CD8-positive, alpha-beta memory T cell (primary cell): Measurements from ENCODE around the gene DCLK3. TPM values are rescaled to one million over a fixed set of nuclear protein-coding genes. Genes with fewer than 3 reads are reported as not detected.

Experiments
- CTCF ChIA-PET: fragments of 350-600 bp; sonication (Branson Sonifier 250); formaldehyde crosslinking; loops from one replicate; lab custom pipeline; 2021; ENCODE audit warnings: antibody characterized with exemption; lab: Charles Lee
- POLR2A ChIA-PET: fragments of 350-600 bp; sonication (Branson Sonifier 250); formaldehyde crosslinking; loops from one replicate; lab custom pipeline; 2021; ENCODE audit warnings: antibody characterized with exemption; lab: Charles Lee
- DNase-seq, 5 donors: peaks; one replicate each; pipeline versions ENCODE4 v3.0.0 to v3.0.0-alpha.2; 2020 to 2022; ENCODE audit warnings: mixed read lengths in 1 of 5
- H3K27ac ChIP-seq: one replicate; pipeline ENCODE4 v1.7.0; 2013; ENCODE audit warnings: low read depth, mild to moderate bottlenecking, low read length, moderate library complexity
- H3K27me3 ChIP-seq: 2 replicates; pipeline ENCODE4 v1.7.0; 2013; ENCODE audit warnings: low read length, mild to moderate bottlenecking; ENCODE audit not compliant: insufficient read depth, poor library complexity, severe bottlenecking
- H3K36me3 ChIP-seq: 2 replicates; pipeline ENCODE4 v1.7.0; 2013; ENCODE audit warnings: mild to moderate bottlenecking, low read length, moderate library complexity; ENCODE audit not compliant: insufficient read depth
- H3K4me1 ChIP-seq: 2 replicates; pipeline ENCODE4 v1.7.0; 2013; ENCODE audit warnings: mild to moderate bottlenecking, low read length, moderate library complexity; ENCODE audit not compliant: insufficient read depth
- H3K4me3 ChIP-seq: 2 replicates; pipeline ENCODE4 v1.7.0; 2013; ENCODE audit warnings: mild to moderate bottlenecking, low read length
- H3K9me3 ChIP-seq: 2 replicates; pipeline ENCODE4 v1.7.0; 2013; ENCODE audit warnings: mild to moderate bottlenecking, low read length
- H3K27ac Mint-ChIP-seq, 8 donors: one replicate each; pipeline ENCODE4 v1.8.0; 2020 to 2021; ENCODE audit warnings: mixed read lengths in 8 of 8, mild to moderate bottlenecking in 6 of 8, inconsistent platforms in 3 of 8, moderate library complexity in 3 of 8
- H3K27me3 Mint-ChIP-seq, 2 donors: one replicate each; pipeline ENCODE4 v1.8.0; 2020 to 2021; ENCODE audit warnings: mixed read lengths in 2 of 2, mild to moderate bottlenecking in 1 of 2, moderate library complexity in 1 of 2
- H3K36me3 Mint-ChIP-seq, 3 donors: one replicate each; pipeline ENCODE4 v1.8.0; 2020 to 2021; ENCODE audit warnings: mixed read lengths in 3 of 3, inconsistent platforms in 1 of 3, mild to moderate bottlenecking in 1 of 3
- H3K4me1 Mint-ChIP-seq, 3 donors: one replicate each; pipeline ENCODE4 v1.8.0; 2020 to 2021; ENCODE audit warnings: mixed read lengths in 3 of 3, inconsistent platforms in 1 of 3, mild to moderate bottlenecking in 1 of 3
- H3K4me3 Mint-ChIP-seq, 7 donors: one replicate each; pipeline ENCODE4 v1.8.0; 2020 to 2021; ENCODE audit warnings: mixed read lengths in 7 of 7, mild to moderate bottlenecking in 6 of 7, moderate library complexity in 4 of 7, inconsistent platforms in 2 of 7
- H3K9me3 Mint-ChIP-seq, 5 donors: one replicate each; pipeline ENCODE4 v1.8.0; 2020 to 2022; ENCODE audit warnings: mixed read lengths in 5 of 5, mild to moderate bottlenecking in 3 of 5, moderate library complexity in 2 of 5, inconsistent platforms in 1 of 5
- polyA plus RNA-seq: library from polyadenylated mRNA; unstranded; fragments of 300-500 nt; fragmentation: Illumina TruSeq; gene quantifications from one replicate; pipeline ENCODE4 v1.2.3, GENCODE V29; 2021
- total RNA-seq, 2 experiments: library from RNA; stranded (reverse); gene quantifications; one replicate each; pipeline ENCODE4 v1.2.3, GENCODE V29; 2021

The DCLK3 gene
- total and polyA plus RNA-seq, 3 experiments from 2014 or later: not detected

- Mint-ChIP-seq H3K27me3 (peaks cover 16 to 38% of the 10 kb centered on the region in 2 donors), H3K9me3 (peaks cover 3 to 10% (median 7%) of the 10 kb centered on the region in 5 donors), H3K27ac (no peak overlapping the region), H3K36me3 (peaks cover 0 to 17% (median 0%) of the 10 kb centered on the region in 3 donors), H3K4me3 (no peak overlapping the region), H3K4me1 (no peaks in the 10 kb centered on the region)
- no peaks in the 10 kb centered on the region for H3K36me3 ChIP-seq
- no peak overlapping the region for H3K4me3 ChIP-seq
- no peaks in the 10 kb centered on the region for H3K9me3 ChIP-seq
- H3K27me3 ChIP-seq: no peaks in the 10 kb centered on the region
- CTCF ChIA-PET: no interaction called here
- POLR2A ChIA-PET: no interaction called here
- H3K4me1 ChIP-seq: no peaks in the 10 kb centered on the region
- no peak for DNase-seq
- H3K27ac ChIP-seq: no peak overlapping the region
Measured at GRCh38 chr3:36800533-36801116, 36.3 kb upstream of the DCLK3 start.

- Mint-ChIP-seq H3K4me1 (no peaks in the 10 kb centered on the region), H3K9me3 (peaks cover 0 to 3% (median 0%) of the 10 kb centered on the region in 5 donors), H3K4me3 (no peak overlapping the region), H3K27me3 (peaks cover 13 to 20% of the 10 kb centered on the region in 2 donors), H3K27ac (no peak overlapping the region), H3K36me3 (peaks cover 0 to 14% (median 0%) of the 10 kb centered on the region in 3 donors)
- Histone ChIP-seq H3K4me3 (no peak overlapping the region), H3K9me3 (no peaks in the 10 kb centered on the region), H3K4me1 (no peaks in the 10 kb centered on the region), H3K27ac (no peak overlapping the region), H3K27me3 (no peaks in the 10 kb centered on the region), H3K36me3 (no peaks in the 10 kb centered on the region)
- DNase-seq: no peak
- CTCF ChIA-PET: no interaction called here
- POLR2A ChIA-PET: no interaction called here
Measured at GRCh38 chr3:36796881-36797280, 32.5 kb upstream of the DCLK3 start.

- no peaks in the 10 kb centered on the region for H3K27me3 ChIP-seq
- ChIA-PET CTCF (no interaction called here), POLR2A (no interaction called here)
- no peaks in the 10 kb centered on the region for H3K36me3 ChIP-seq
- no peaks in the 10 kb centered on the region for H3K9me3 ChIP-seq
- no peaks in the 10 kb centered on the region for H3K4me1 ChIP-seq
- H3K27ac ChIP-seq: no peak overlapping the region
- no peaks in the 10 kb centered on the region for H3K4me1 Mint-ChIP-seq
- H3K36me3 Mint-ChIP-seq: peaks cover 0 to 10% (median 0%) of the 10 kb centered on the region in 3 donors
- no peak overlapping the region for H3K4me3 Mint-ChIP-seq
- no peak overlapping the region for H3K4me3 ChIP-seq
- DNase-seq: no peak
- no peak overlapping the region for H3K27ac Mint-ChIP-seq
- H3K27me3 Mint-ChIP-seq: peaks cover 8 to 17% of the 10 kb centered on the region in 2 donors
- H3K9me3 Mint-ChIP-seq: peaks cover 0 to under 1% (median 0%) of the 10 kb centered on the region in 5 donors
Measured at GRCh38 chr3:36796161-36796560, 31.8 kb upstream of the DCLK3 start.

GRCh38 chr3:36795622-36796021 lies 31.3 kb upstream of the DCLK3 start:
- Histone ChIP-seq H3K4me1 (no peaks in the 10 kb centered on the region), H3K27ac (no peak overlapping the region), H3K27me3 (no peaks in the 10 kb centered on the region), H3K9me3 (no peaks in the 10 kb centered on the region), H3K36me3 (no peaks in the 10 kb centered on the region), H3K4me3 (no peak overlapping the region)
- Mint-ChIP-seq H3K4me1 (no peaks in the 10 kb centered on the region), H3K27ac (no peak overlapping the region), H3K4me3 (no peak overlapping the region), H3K9me3 (no peaks in the 10 kb centered on the region), H3K27me3 (peaks cover 6 to 19% of the 10 kb centered on the region in 2 donors), H3K36me3 (peaks cover 0 to 5% (median 0%) of the 10 kb centered on the region in 3 donors)
- CTCF ChIA-PET: no interaction called here
- POLR2A ChIA-PET: no interaction called here
- no peak for DNase-seq

- H3K4me3 Mint-ChIP-seq: no peak overlapping the region
- H3K9me3 Mint-ChIP-seq: no peaks in the 10 kb centered on the region
- POLR2A ChIA-PET: no interaction called here
Measured at GRCh38 chr3:36792342-36792741, 28.0 kb upstream of the DCLK3 start.

GRCh38 chr3:36790765-36791164 lies 26.4 kb upstream of the DCLK3 start:
- Histone ChIP-seq H3K9me3 (no peaks in the 10 kb centered on the region), H3K4me1 (no peaks in the 10 kb centered on the region), H3K27ac (no peak overlapping the region), H3K27me3 (no peaks in the 10 kb centered on the region), H3K4me3 (no peak overlapping the region), H3K36me3 (no peaks in the 10 kb centered on the region)
- no peak for DNase-seq
- CTCF ChIA-PET: no interaction called here
- Mint-ChIP-seq H3K4me1 (no peaks in the 10 kb centered on the region), H3K27me3 (peaks cover 4 to 20% of the 10 kb centered on the region in 2 donors), H3K4me3 (no peak overlapping the region), H3K9me3 (no peaks in the 10 kb centered on the region), H3K36me3 (no peaks in the 10 kb centered on the region), H3K27ac (peak overlapping the region in 1 of 8 donors; percentile 6)
- POLR2A ChIA-PET: no interaction called here

More at GRCh38 chr3:36792342-36792741, 28.0 kb upstream of the DCLK3 start:
- CTCF ChIA-PET: interaction anchor here (0.5 to 1.4 kb wide), 3 partner anchors 77 to 168 kb away, joined by 3 to 8 read pairs (median 3); no protein-coding TSS in a partner anchor
- H3K27ac ChIP-seq: no peak overlapping the region
- no peak overlapping the region for H3K4me3 ChIP-seq
- no peaks in the 10 kb centered on the region for H3K4me1 ChIP-seq
- no peaks in the 10 kb centered on the region for H3K36me3 Mint-ChIP-seq
- H3K36me3 ChIP-seq: no peaks in the 10 kb centered on the region
- no peaks in the 10 kb centered on the region for H3K4me1 Mint-ChIP-seq
- no peaks in the 10 kb centered on the region for H3K9me3 ChIP-seq
- no peak overlapping the region for H3K27ac Mint-ChIP-seq
- no peak for DNase-seq
- H3K27me3 ChIP-seq: no peaks in the 10 kb centered on the region
- peaks cover 4 to 20% of the 10 kb centered on the region in 2 donors for H3K27me3 Mint-ChIP-seq

- H3K9me3 ChIP-seq: no peaks in the 10 kb centered on the region
- peak overlapping the region in 1 of 8 donors; percentile 78 for H3K27ac Mint-ChIP-seq
- peaks cover 2 to 28% of the 10 kb centered on the region in 2 donors for H3K27me3 Mint-ChIP-seq
- ChIA-PET POLR2A (no interaction called here), CTCF (no interaction called here)
- H3K36me3 ChIP-seq: no peaks in the 10 kb centered on the region
- H3K36me3 Mint-ChIP-seq: no peaks in the 10 kb centered on the region
- no peaks in the 10 kb centered on the region for H3K9me3 Mint-ChIP-seq
- no peak for DNase-seq
- no peaks in the 10 kb centered on the region for H3K27me3 ChIP-seq
- no peak overlapping the region for H3K4me3 Mint-ChIP-seq
- H3K4me1 ChIP-seq: no peaks in the 10 kb centered on the region
- no peak overlapping the region for H3K27ac ChIP-seq
- H3K4me3 ChIP-seq: no peak overlapping the region
- H3K4me1 Mint-ChIP-seq: no peaks in the 10 kb centered on the region
Measured at GRCh38 chr3:36786921-36787890, 22.9 kb upstream of the DCLK3 start.

GRCh38 chr3:36784138-36784635 lies 19.8 kb upstream of the DCLK3 start:
- Mint-ChIP-seq H3K27ac (no peak overlapping the region), H3K4me3 (no peak overlapping the region), H3K4me1 (no peaks in the 10 kb centered on the region), H3K27me3 (peaks cover 5 to 9% of the 10 kb centered on the region in 2 donors), H3K36me3 (peaks cover 0 to 2% (median 0%) of the 10 kb centered on the region in 3 donors), H3K9me3 (peaks cover 0 to 3% (median 0%) of the 10 kb centered on the region in 5 donors)
- ChIA-PET CTCF (no interaction called here), POLR2A (no interaction called here)
- no peaks in the 10 kb centered on the region for H3K36me3 ChIP-seq
- H3K4me3 ChIP-seq: no peak overlapping the region
- no peaks in the 10 kb centered on the region for H3K27me3 ChIP-seq
- DNase-seq: no peak
- H3K9me3 ChIP-seq: no peaks in the 10 kb centered on the region
- no peaks in the 10 kb centered on the region for H3K4me1 ChIP-seq
- no peak overlapping the region for H3K27ac ChIP-seq
